ENCODE results near the gene MUC5B. TPM values are rescaled to one million over a fixed set of nuclear protein-coding genes. Genes with fewer than 3 reads are reported as not detected.

Gene MUC5B
- total RNA-seq, 1 experiment from 2014 or later = 1.6 TPM

- TF ChIP-seq E2F4 (CRISPR knock-in tag; IDR thresholded peaks at IDR 0.05; ENCODE audit: borderline replicate concordance, low read depth) = no peak
These were observed 1.9 kb downstream of the MUC5B start (continued) for GRCh38 chr11:1224491-1225385.

GRCh38 chr11:1225386-1226225 lies 2.7 kb downstream of the MUC5B start:
- Mint-ChIP-seq H3K27me3 (ENCODE audit: low read depth) (no peaks in the 10 kb centered on the region), H3K9me3 (no peaks in the 10 kb centered on the region), H3K27ac (no peak overlapping the region), H3K36me3 (no peaks in the 10 kb centered on the region), H3K4me1 (peaks cover 3% of the 10 kb centered on the region), H3K4me3 (no peak overlapping the region)
- POLR2A ChIA-PET = no interaction called here
- peak; percentile 20 for DNase-seq (ENCODE audit: low spot score)
- ATAC-seq = no peak
- CTCF ChIA-PET = interaction anchor here (1.2 to 1.8 kb wide), 4 partner anchors 23 to 290 kb away, joined by 4 to 8 read pairs (median 6); no protein-coding TSS in a partner anchor
- no peak for TF ChIP-seq SMAD4 (CRISPR knock-in tag; IDR thresholded peaks at IDR 0.05)
- no peak for TF ChIP-seq STAT6 (CRISPR knock-in tag; conservative IDR thresholded peaks at IDR 0.05; ENCODE audit: low read depth)
- TF ChIP-seq ATF6 (CRISPR knock-in tag; IDR thresholded peaks at IDR 0.05) = no peak
- no peak for TF ChIP-seq PRDM15 (CRISPR knock-in tag; IDR thresholded peaks at IDR 0.05)
- TF ChIP-seq FOXP4 (CRISPR knock-in tag; IDR thresholded peaks at IDR 0.05) = no peak
- no peak for TF ChIP-seq ATF3 (CRISPR knock-in tag; conservative IDR thresholded peaks at IDR 0.05)
- TF ChIP-seq ERG (CRISPR knock-in tag; IDR thresholded peaks at IDR 0.05) = no peak
- no peak for TF ChIP-seq FOXK1 (CRISPR knock-in tag; IDR thresholded peaks at IDR 0.05)
- no peak for TF ChIP-seq ZNF263 (CRISPR knock-in tag; IDR thresholded peaks at IDR 0.05; ENCODE audit: low read depth)
- TF ChIP-seq AR (CRISPR knock-in tag; IDR thresholded peaks at IDR 0.05) = no peak
- no peak for TF ChIP-seq HMGA2 (CRISPR knock-in tag; IDR thresholded peaks at IDR 0.05)

Measured in WTC11 (cell line).